Tibial nerve (tissue), 4 donors: ENCODE measurements around the gene ZNF618. TPM values are rescaled to one million over a fixed set of nuclear protein-coding genes. Genes with fewer than 3 reads are reported as not detected.

Experiments
- DNase-seq, 2 donors: peaks; one replicate each; pipeline ENCODE4 v3.0.0-alpha.2; 2019; ENCODE audit warnings: low spot score in 2 of 2
- H3K27ac ChIP-seq, 4 donors: fragments of 200-600 bp; sonication (generic) in 3 of 4; one replicate each; pipeline ENCODE4 v1.5.1; 2017 to 2019; ENCODE audit warnings: mild to moderate bottlenecking in 1 of 4
- H3K27me3 ChIP-seq, 2 donors: fragments of 200-600 bp; sonication (generic) in 1 of 2; one replicate each; pipeline versions ENCODE4 v1.5.1 to v1.6.0; 2017 to 2019
- H3K36me3 ChIP-seq, 3 donors: fragments of 200-600 bp; sonication (generic); one replicate each; pipeline ENCODE4 v1.5.1; 2018 to 2019
- H3K4me1 ChIP-seq, 4 donors: fragments of 200-600 bp; sonication (generic) in 3 of 4; one replicate each; pipeline ENCODE4 v1.5.1; 2017 to 2019
- H3K4me3 ChIP-seq, 4 donors: fragments of 200-600 bp; sonication (generic) in 3 of 4; one replicate each; pipeline ENCODE4 v1.5.1; 2017 to 2019; ENCODE audit warnings: mild to moderate bottlenecking in 1 of 4, moderate library complexity in 1 of 4
- H3K9me3 ChIP-seq, 4 donors: fragments of 200-600 bp; sonication (generic) in 3 of 4; one replicate each; pipeline ENCODE4 v1.5.1; 2017 to 2019
- EP300 ChIP-seq, 2 donors: sonication (generic); formaldehyde crosslinking; IDR thresholded peaks; one replicate each; pipeline ENCODE4 v1.6.1; 2017; ENCODE audit warnings: antibody characterized with exemption in 2 of 2, mild to moderate bottlenecking in 1 of 2
- POLR2A ChIP-seq, 2 donors: fragments of 450-650 bp; IDR thresholded peaks; one replicate each; pipeline ENCODE4 v1.6.1; 2017; ENCODE audit warnings: antibody characterized with exemption in 2 of 2, mild to moderate bottlenecking in 2 of 2, moderate library complexity in 2 of 2
- WGBS, 2 donors: methylation state at CpG; one replicate each; pipeline ENCODE4 v1.1.5; 2018; 5-methylcytosine and 5-hydroxymethylcytosine counted together
- total RNA-seq, 4 donors: library from RNA; depleted of rRNA; stranded (reverse); fragments of >200 nt; gene quantifications; one replicate each; pipeline ENCODE4 v1.1.0, GENCODE V29; 2016
- TF ChIP-seq, protein P1 (sequence below), 5 experiments: fragments of 200-600 bp in 3 of 5; fragments of 450-650 bp in 2 of 5; sonication (generic) in 3 of 5; IDR thresholded peaks; one replicate each; pipeline ENCODE4 v1.5.1; 2016 to 2019; ENCODE audit warnings: antibody characterized with exemption in 5 of 5, mild to moderate bottlenecking in 3 of 5, moderate library complexity in 2 of 5

ZNF618 gene
- total RNA-seq, 4 donors from 2014 or later: 7.3 to 11.6 (median 9.0) TPM

DNA sequence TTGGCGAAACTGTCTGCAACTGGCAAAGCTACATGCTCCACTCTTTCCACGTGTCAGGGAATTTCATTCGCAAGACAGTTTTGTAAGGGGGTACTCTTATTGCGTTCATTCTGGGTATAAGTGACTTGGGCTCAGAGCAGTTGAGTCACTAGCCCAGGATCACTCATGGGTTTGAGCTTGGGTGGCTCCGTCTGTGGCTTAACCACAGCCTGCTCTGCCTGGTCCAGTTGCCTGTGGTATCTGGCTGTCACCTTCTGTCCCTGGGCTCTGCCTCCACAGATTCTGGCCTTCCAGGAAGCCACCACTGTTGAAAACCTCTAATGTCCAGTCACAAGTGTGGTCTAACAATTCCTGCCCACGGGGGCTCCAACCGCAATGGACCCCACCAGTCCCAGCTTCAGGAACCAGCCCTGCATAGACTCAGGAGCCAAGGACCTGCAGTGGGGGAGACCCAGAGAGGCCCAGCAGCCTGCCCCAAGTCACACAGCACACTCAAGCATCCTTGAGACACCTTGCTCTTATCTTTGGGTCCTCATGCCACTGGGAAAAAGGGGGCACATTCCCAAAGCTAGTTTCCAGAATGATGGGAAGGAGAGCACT is 212.6 kb downstream of the ZNF618 start:
- TF ChIP-seq, protein P1, sequence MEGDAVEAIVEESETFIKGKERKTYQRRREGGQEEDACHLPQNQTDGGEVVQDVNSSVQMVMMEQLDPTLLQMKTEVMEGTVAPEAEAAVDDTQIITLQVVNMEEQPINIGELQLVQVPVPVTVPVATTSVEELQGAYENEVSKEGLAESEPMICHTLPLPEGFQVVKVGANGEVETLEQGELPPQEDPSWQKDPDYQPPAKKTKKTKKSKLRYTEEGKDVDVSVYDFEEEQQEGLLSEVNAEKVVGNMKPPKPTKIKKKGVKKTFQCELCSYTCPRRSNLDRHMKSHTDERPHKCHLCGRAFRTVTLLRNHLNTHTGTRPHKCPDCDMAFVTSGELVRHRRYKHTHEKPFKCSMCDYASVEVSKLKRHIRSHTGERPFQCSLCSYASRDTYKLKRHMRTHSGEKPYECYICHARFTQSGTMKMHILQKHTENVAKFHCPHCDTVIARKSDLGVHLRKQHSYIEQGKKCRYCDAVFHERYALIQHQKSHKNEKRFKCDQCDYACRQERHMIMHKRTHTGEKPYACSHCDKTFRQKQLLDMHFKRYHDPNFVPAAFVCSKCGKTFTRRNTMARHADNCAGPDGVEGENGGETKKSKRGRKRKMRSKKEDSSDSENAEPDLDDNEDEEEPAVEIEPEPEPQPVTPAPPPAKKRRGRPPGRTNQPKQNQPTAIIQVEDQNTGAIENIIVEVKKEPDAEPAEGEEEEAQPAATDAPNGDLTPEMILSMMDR (IDR thresholded peaks at IDR 0.05): no peak
- no peak for TF ChIP-seq POLR2A (IDR thresholded peaks at IDR 0.05)
- no peak for TF ChIP-seq EP300 (IDR thresholded peaks at IDR 0.05)
- H3K4me3 ChIP-seq: no peak overlapping the region
- no peaks in the 10 kb centered on the region for H3K9me3 ChIP-seq
- H3K27ac ChIP-seq: no peak overlapping the region
- DNase-seq: no peak
- H3K4me1 ChIP-seq: no peaks in the 10 kb centered on the region
- no peaks in the 10 kb centered on the region for H3K27me3 ChIP-seq
- 91 to 93% methylated on average over 6 to 7 of the region's 7 CpGs for WGBS, 2 donors
- no peaks in the 10 kb centered on the region for H3K36me3 ChIP-seq

DNA sequence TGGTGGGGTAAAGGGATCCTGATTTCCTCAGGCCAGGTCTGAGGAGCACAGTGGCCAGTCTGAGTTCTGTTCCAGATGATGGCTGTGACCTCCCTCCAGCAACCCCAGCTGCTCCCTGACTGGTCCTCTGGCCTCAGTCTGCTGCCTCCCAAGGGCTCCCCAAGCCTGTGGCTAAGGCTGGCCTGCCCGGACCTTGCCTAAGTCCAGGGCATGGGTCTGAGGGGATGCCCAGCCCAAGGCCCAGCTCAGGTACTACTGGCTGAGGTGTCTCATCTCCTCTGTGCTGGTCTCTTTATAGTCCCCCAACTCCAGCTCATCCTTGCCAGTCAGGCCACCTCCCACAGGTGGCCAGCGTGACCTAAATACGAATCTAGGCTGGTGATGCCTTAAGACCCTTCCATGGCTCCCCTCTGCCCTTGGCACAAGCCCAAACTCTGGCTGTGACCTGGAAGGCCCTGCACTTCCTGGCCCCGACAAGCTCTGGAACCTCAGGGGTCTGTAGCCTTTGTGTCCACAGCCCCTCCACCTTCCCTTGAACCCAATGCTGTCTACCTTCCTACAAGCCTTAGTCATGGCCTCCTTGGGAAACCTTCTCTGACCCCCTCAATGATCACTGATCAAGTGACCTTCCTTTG is 213.2 kb downstream of the ZNF618 start:
- no peak for DNase-seq
- H3K27me3 ChIP-seq: no peaks in the 10 kb centered on the region
- no peak overlapping the region for H3K27ac ChIP-seq
- H3K9me3 ChIP-seq: no peaks in the 10 kb centered on the region
- TF ChIP-seq POLR2A (IDR thresholded peaks at IDR 0.05) (no peak), EP300 (IDR thresholded peaks at IDR 0.05) (no peak)
- TF ChIP-seq, protein P1 (IDR thresholded peaks at IDR 0.05): no peak
- no peaks in the 10 kb centered on the region for H3K4me1 ChIP-seq
- 78 to 85% methylated on average over 4 of the region's 4 CpGs for WGBS, 2 donors
- no peaks in the 10 kb centered on the region for H3K36me3 ChIP-seq
- H3K4me3 ChIP-seq: no peak overlapping the region

DNA sequence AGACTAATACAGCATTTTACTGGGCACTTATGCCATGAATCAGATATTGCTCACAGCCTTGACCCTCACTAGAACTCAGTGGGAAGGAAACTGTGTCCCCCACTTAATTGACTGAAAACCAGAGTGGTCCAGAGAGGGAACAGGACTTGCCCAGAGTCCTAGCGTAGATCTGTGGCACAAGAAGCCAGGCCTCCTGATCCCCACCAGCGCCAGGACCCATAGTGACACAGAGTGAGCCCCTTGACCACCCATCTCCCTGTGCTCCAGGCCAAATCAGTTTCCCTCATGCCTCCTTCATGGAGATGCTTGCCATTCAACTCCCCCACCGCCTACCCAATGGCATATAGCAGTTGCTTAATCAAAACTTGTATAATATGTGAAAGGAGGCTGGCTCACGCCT is 214.7 kb downstream of the ZNF618 start:
- no peak overlapping the region for H3K27ac ChIP-seq
- H3K36me3 ChIP-seq: no peaks in the 10 kb centered on the region
- H3K4me1 ChIP-seq: no peaks in the 10 kb centered on the region
- DNase-seq: no peak
- no peaks in the 10 kb centered on the region for H3K9me3 ChIP-seq
- H3K27me3 ChIP-seq: no peaks in the 10 kb centered on the region
- no peak overlapping the region for H3K4me3 ChIP-seq
- WGBS, 2 donors: 95 to 97% methylated on average over 4 of the region's 4 CpGs
- TF ChIP-seq, protein P1 (IDR thresholded peaks at IDR 0.05): no peak
- TF ChIP-seq POLR2A (IDR thresholded peaks at IDR 0.05) (no peak), EP300 (IDR thresholded peaks at IDR 0.05) (no peak)

DNA sequence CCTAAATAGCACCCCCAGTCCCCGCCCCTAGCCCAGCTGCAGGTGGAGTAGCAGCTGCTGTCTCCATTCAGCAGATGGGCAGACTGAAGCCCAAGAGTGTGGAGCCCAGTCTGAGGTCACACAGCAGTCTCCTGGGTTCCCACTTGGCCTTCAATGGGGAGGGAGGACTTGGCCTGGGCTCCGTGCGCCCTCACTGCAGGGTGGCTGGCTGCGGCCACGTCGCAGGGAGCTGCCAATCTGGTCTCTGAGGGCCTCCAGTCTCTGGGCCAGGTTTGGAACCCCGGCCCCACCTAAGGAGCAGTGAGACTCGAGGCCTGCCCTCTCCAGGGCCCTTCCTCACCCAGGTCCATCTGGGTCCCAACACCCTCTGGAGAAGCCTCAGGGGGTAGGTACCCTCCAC is 215.6 kb downstream of the ZNF618 start:
- no peak overlapping the region for H3K27ac ChIP-seq
- H3K4me1 ChIP-seq: no peaks in the 10 kb centered on the region
- H3K27me3 ChIP-seq: peaks cover 0 to 5% of the 10 kb centered on the region in 2 donors
- no peaks in the 10 kb centered on the region for H3K9me3 ChIP-seq
- H3K36me3 ChIP-seq: no peaks in the 10 kb centered on the region
- DNase-seq: no peak
- 82 to 92% methylated on average over 3 to 8 of the region's 8 CpGs for WGBS, 2 donors
- H3K4me3 ChIP-seq: no peak overlapping the region
- TF ChIP-seq EP300 (IDR thresholded peaks at IDR 0.05): no peak
- no peak for TF ChIP-seq POLR2A (IDR thresholded peaks at IDR 0.05)
- TF ChIP-seq, protein P1 (IDR thresholded peaks at IDR 0.05): no peak

DNA sequence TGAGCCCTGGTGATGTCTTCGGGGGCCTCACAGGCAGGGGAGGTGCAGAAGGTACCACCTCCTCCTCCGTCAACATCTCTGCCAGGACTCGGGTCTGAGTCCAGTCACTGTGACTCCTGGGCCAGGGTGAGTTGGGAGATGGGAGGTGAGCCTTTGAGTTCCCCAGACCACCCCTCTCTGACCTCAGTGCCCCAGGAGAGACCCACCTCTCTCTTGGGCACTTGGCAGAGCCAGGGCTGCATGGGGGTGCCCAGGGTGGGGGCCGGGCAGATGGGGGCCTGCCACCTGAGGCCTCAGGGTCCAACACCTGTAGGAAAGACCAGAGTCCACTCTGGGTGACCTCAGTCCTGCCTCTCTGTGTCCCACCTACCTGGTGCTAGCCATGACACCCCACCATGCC is 216.2 kb downstream of the ZNF618 start:
- TF ChIP-seq EP300 (IDR thresholded peaks at IDR 0.05) (no peak), POLR2A (IDR thresholded peaks at IDR 0.05) (no peak)
- TF ChIP-seq, protein P1 (IDR thresholded peaks at IDR 0.05): no peak

More for the DNA sequence above, 216.2 kb downstream of the ZNF618 start:
- H3K4me1 ChIP-seq: peaks cover 0 to under 1% (median 0%) of the 10 kb centered on the region in 4 donors
- WGBS, 2 donors: 89 to 93% methylated on average over 4 of the region's 4 CpGs
- no peak overlapping the region for H3K27ac ChIP-seq
- no peaks in the 10 kb centered on the region for H3K36me3 ChIP-seq
- H3K4me3 ChIP-seq: no peak overlapping the region
- DNase-seq: no peak
- H3K9me3 ChIP-seq: no peaks in the 10 kb centered on the region
- H3K27me3 ChIP-seq: peaks cover 0 to 10% of the 10 kb centered on the region in 2 donors
